Trophoblast cell (in vitro differentiated cells and primary cell): ENCODE data around the gene MYO1F.

Source experiments
- DNase-seq, 2 donors: peaks; one replicate each; pipeline ENCODE4 v3.0.0-alpha.2; 2016
- H2AFZ ChIP-seq: 2 replicates; pipeline ENCODE4 v1.6.1; 2013; ENCODE audit warnings: low read length, moderate library complexity, mild to moderate bottlenecking; ENCODE audit not compliant: insufficient read depth, poor library complexity
- H2AK5ac ChIP-seq: 2 replicates; pipeline ENCODE4 v1.6.1; 2013; ENCODE audit warnings: mild to moderate bottlenecking, low read length
- H2BK120ac ChIP-seq: 2 replicates; pipeline ENCODE4 v1.6.1; 2013; ENCODE audit warnings: low read length, mild to moderate bottlenecking, moderate library complexity; ENCODE audit not compliant: insufficient read depth, poor library complexity
- H2BK12ac ChIP-seq: 2 replicates; pipeline ENCODE4 v1.6.1; 2013; ENCODE audit warnings: mild to moderate bottlenecking, low read length, moderate library complexity
- H2BK5ac ChIP-seq: 2 replicates; pipeline ENCODE4 v1.6.1; 2013; ENCODE audit warnings: low read length, low read depth, moderate library complexity, mild to moderate bottlenecking; ENCODE audit not compliant: poor library complexity
- H3K14ac ChIP-seq: 2 replicates; pipeline ENCODE4 v1.6.1; 2013; ENCODE audit warnings: mild to moderate bottlenecking, low read length
- H3K18ac ChIP-seq: 2 replicates; pipeline ENCODE4 v1.6.1; 2013; ENCODE audit warnings: mild to moderate bottlenecking, low read length
- H3K23ac ChIP-seq: 2 replicates; pipeline ENCODE4 v1.6.1; 2013; ENCODE audit warnings: low read length
- H3K27ac ChIP-seq: 2 replicates; pipeline ENCODE4 v1.5.1; 2013; ENCODE audit warnings: low read depth, mild to moderate bottlenecking, inconsistent platforms, low read length, moderate library complexity
- H3K27me3 ChIP-seq: 2 replicates; pipeline ENCODE4 v1.6.1; 2013; ENCODE audit warnings: inconsistent platforms, mild to moderate bottlenecking, low read length, moderate library complexity; ENCODE audit not compliant: insufficient read depth
- H3K36me3 ChIP-seq, 2 experiments: 1 replicate in 1 of 2; 2 replicates in 1 of 2; pipeline ENCODE4 v1.6.1; 2013; ENCODE audit warnings: low read length in 2 of 2, mild to moderate bottlenecking in 2 of 2, moderate library complexity in 1 of 2; ENCODE audit not compliant: insufficient read depth in 2 of 2, control insufficient read depth in 1 of 2
- H3K4ac ChIP-seq: 2 replicates; pipeline ENCODE4 v1.6.1; 2013; ENCODE audit warnings: low read depth, mild to moderate bottlenecking, low read length, moderate library complexity
- H3K4me1 ChIP-seq, 2 experiments: 1 replicate in 1 of 2; 2 replicates in 1 of 2; pipeline ENCODE4 v1.6.1; 2013; ENCODE audit warnings: low read length in 2 of 2, mild to moderate bottlenecking in 2 of 2, moderate library complexity in 1 of 2; ENCODE audit not compliant: insufficient read depth in 2 of 2, control insufficient read depth in 1 of 2
- H3K4me2 ChIP-seq: 2 replicates; pipeline ENCODE4 v1.6.1; 2013; ENCODE audit warnings: inconsistent platforms, mild to moderate bottlenecking, low read length, moderate library complexity
- H3K4me3 ChIP-seq: 2 replicates; pipeline ENCODE4 v1.5.1; 2013; ENCODE audit warnings: mild to moderate bottlenecking, low read depth, low read length, inconsistent platforms
- H3K79me1 ChIP-seq: one replicate; pipeline ENCODE4 v1.6.1; 2013; ENCODE audit warnings: low read length
- H3K79me2 ChIP-seq: 2 replicates; pipeline ENCODE4 v1.6.1; 2013; ENCODE audit warnings: low read length, mild to moderate bottlenecking; ENCODE audit not compliant: control insufficient read depth, insufficient read depth, poor library complexity
- H3K9ac ChIP-seq: 2 replicates; pipeline ENCODE4 v1.6.1; 2013; ENCODE audit warnings: mild to moderate bottlenecking, low read length
- H3K9me3 ChIP-seq: 2 replicates; pipeline ENCODE4 v1.6.1; 2013; ENCODE audit warnings: low read depth, mild to moderate bottlenecking, control low read depth, inconsistent platforms, low read length; ENCODE audit not compliant: insufficient read depth
- H4K12ac ChIP-seq: 2 replicates; pipeline ENCODE4 v1.6.1; 2013; ENCODE audit warnings: low read depth, mild to moderate bottlenecking, low read length, moderate library complexity
- H4K8ac ChIP-seq: 2 replicates; pipeline ENCODE4 v1.6.1; 2013; ENCODE audit warnings: low read depth, mild to moderate bottlenecking, low read length, moderate library complexity
- H4K91ac ChIP-seq: one replicate; pipeline ENCODE4 v1.6.1; 2013; ENCODE audit warnings: low read depth, mild to moderate bottlenecking, low read length, moderate library complexity
- WGBS: extraction: QIAGEN DNeasy Blood & Tissue Kit; methylation state at CpG from one replicate; pipeline ENCODE4 v1.1.7; 2013; ENCODE audit warnings: missing lambda C conversion rate; ENCODE audit not compliant: insufficient read length, insufficient coverage; ENCODE audit errors: extremely low coverage; 5-methylcytosine and 5-hydroxymethylcytosine counted together

The MYO1F gene

DNA sequence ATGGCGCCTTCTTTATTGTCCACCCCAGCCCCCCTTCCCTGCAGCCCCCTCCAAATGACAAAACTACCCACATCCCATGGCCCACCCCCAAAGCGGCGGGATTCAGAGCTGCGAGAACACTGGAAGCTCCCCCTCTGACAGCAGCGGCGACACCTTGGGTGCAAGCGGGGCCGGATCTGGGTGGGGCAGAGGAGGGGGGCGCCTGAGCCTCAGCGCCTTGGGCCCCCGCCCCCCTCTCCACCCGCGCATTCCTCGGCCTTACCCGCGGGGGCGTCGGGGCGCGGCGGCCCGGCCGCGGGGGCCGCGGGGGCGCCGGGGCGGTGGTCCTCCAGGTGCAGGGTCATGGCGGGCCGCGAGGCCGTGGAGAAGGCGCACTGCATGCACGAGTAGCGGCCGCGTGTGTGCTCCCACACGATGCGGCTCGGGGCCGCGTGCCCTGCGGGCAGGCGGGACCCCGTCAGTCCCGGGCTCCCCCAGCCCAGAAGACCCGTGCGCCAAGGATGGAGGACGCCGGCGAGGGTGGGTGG is 66.6 kb downstream of the MYO1F start:
- no peak overlapping the region for H3K23ac ChIP-seq
- no peak overlapping the region for H3K27ac ChIP-seq
- H4K91ac ChIP-seq: no peak overlapping the region
- no peak overlapping the region for H3K4me2 ChIP-seq
- H4K12ac ChIP-seq: no peak overlapping the region
- H2BK120ac ChIP-seq: no peak overlapping the region
- H3K4ac ChIP-seq: no peak overlapping the region
- H4K8ac ChIP-seq: no peak overlapping the region
- no peak overlapping the region for H2BK5ac ChIP-seq
- no CpG with 5 or more reads among the region's 52 CpGs for WGBS
- H3K27me3 ChIP-seq: no peaks in the 10 kb centered on the region
- H2AK5ac ChIP-seq: no peak overlapping the region
- no peak for DNase-seq
- H3K14ac ChIP-seq: no peak overlapping the region
- no peak overlapping the region for H2BK12ac ChIP-seq
- H3K9ac ChIP-seq: no peak overlapping the region
- H3K36me3 ChIP-seq: peaks cover 11 to 12% of the 10 kb centered on the region in 2 experiments
- peaks cover 11% of the 10 kb centered on the region for H3K79me1 ChIP-seq
- no peak overlapping the region for H3K18ac ChIP-seq
- no peaks in the 10 kb centered on the region for H3K9me3 ChIP-seq
- H2AFZ ChIP-seq: no peak overlapping the region
- H3K4me3 ChIP-seq: no peak overlapping the region
- H3K79me2 ChIP-seq: peaks cover 7% of the 10 kb centered on the region
- peaks cover 10% of the 10 kb centered on the region in 2 experiments for H3K4me1 ChIP-seq

DNA sequence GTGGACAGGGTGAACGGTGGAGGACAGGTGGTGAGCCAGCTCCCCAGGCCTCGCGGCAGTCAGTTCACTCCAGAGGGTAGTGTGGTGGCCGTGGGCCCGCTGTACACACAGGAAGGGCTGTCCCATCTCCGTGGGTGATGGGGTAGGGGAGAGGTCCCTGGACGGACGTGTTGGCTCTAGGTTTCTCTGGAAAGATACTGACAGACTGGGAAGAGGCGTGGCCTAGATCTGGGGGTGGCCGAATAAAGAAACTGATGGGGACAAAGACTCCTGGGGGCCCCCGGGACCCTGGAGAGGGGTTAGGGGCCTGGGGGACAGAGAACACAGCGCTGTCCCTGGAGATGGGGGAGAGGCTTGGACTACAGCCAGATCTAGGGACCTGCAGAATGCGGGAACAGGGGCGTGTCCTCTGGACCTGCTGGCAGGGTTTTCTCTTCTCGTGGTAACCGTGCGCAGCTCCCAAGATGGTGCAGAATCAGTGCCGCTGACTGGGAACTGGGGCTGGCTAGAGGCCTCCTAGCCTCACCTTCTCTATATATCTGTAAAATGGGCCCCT is 70.8 kb downstream of the MYO1F start:
- DNase-seq: peak; percentile 24 to 66
- H3K14ac ChIP-seq: no peak overlapping the region
- peak overlapping the region; percentile 90 for H3K4me2 ChIP-seq
- no peak overlapping the region for H2BK12ac ChIP-seq
- H3K4ac ChIP-seq: no peak overlapping the region
- peaks cover 9 to 10% of the 10 kb centered on the region in 2 experiments for H3K36me3 ChIP-seq
- H3K79me1 ChIP-seq: no peaks in the 10 kb centered on the region
- H3K79me2 ChIP-seq: peaks cover 3% of the 10 kb centered on the region
- WGBS: no CpG with 5 or more reads among the region's 18 CpGs
- peaks cover 2 to 3% of the 10 kb centered on the region in 2 experiments for H3K4me1 ChIP-seq
- no peak overlapping the region for H4K91ac ChIP-seq
- H4K8ac ChIP-seq: peak overlapping the region; percentile 43
- H2BK5ac ChIP-seq: no peak overlapping the region
- H3K23ac ChIP-seq: no peak overlapping the region
- H3K27me3 ChIP-seq: no peaks in the 10 kb centered on the region
- no peaks in the 10 kb centered on the region for H3K9me3 ChIP-seq
- H2BK120ac ChIP-seq: no peak overlapping the region
- H4K12ac ChIP-seq: peak overlapping the region; percentile 64
- H2AFZ ChIP-seq: peak overlapping the region; percentile 83
- no peak overlapping the region for H3K9ac ChIP-seq
- no peak overlapping the region for H3K27ac ChIP-seq
- no peak overlapping the region for H3K18ac ChIP-seq
- H3K4me3 ChIP-seq: no peak overlapping the region
- H2AK5ac ChIP-seq: no peak overlapping the region

DNA sequence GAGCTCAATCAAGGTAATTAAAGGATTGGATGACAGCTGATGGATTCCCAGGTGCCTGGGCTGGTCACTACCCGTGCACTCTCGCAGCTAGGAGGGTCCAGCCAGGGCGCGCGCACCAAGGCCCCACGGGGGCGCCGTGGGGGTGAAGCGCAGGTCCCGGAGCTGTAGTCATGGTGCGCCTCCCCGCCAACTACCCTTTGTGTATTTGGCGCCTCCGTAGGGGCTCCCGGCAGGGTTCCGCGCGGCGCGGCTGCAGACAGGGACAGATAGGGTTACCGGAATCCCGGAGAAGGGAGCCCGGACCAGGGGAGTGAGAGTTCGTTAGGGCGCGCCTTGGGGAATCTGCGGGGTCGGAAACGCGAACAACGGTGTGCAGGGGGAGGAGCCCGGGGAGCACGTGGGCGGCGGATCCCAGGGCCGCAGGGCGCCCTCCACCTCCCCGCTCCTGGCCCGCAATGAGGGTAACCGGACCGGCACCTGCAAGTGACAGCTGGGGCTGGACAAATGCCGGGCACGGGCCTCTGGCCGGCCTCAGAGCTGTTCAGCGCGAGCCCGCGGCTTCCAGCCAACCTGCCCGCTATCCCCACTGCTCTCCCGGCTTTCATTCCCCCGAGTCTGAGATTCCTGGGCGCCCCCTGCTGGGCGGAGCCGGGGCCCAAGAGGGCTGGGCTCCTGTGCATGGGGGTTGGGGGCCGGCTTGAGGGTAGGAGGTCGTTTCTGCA is 71.4 kb downstream of the MYO1F start:
- H2BK120ac ChIP-seq: no peak overlapping the region
- peak overlapping the region; percentile 67 for H3K4me3 ChIP-seq
- WGBS: no CpG with 5 or more reads among the region's 56 CpGs
- no peak overlapping the region for H3K23ac ChIP-seq
- no peak overlapping the region for H3K4ac ChIP-seq
- H4K91ac ChIP-seq: no peak overlapping the region
- H3K9ac ChIP-seq: no peak overlapping the region
- H3K79me1 ChIP-seq: no peaks in the 10 kb centered on the region
- peak; percentile 69 to 72 for DNase-seq
- no peaks in the 10 kb centered on the region for H3K27me3 ChIP-seq
- no peak overlapping the region for H3K27ac ChIP-seq
- no peak overlapping the region for H3K18ac ChIP-seq
- no peak overlapping the region for H3K14ac ChIP-seq
- H2BK12ac ChIP-seq: no peak overlapping the region
- peaks cover 2 to 3% of the 10 kb centered on the region in 2 experiments for H3K36me3 ChIP-seq
- H3K9me3 ChIP-seq: no peaks in the 10 kb centered on the region
- peak overlapping the region; percentile 16 for H4K12ac ChIP-seq
- H3K79me2 ChIP-seq: peaks cover 3% of the 10 kb centered on the region
- H4K8ac ChIP-seq: peak overlapping the region; percentile 43
- peak overlapping the region; percentile 86 for H2AFZ ChIP-seq
- peaks cover 2 to 3% of the 10 kb centered on the region in 2 experiments for H3K4me1 ChIP-seq
- H2BK5ac ChIP-seq: no peak overlapping the region
- H3K4me2 ChIP-seq: peak overlapping the region; percentile 90
- no peak overlapping the region for H2AK5ac ChIP-seq

- Histone ChIP-seq H3K4me3 (no peak overlapping the region), H4K12ac (no peak overlapping the region), H3K9me3 (no peaks in the 10 kb centered on the region), H3K18ac (no peak overlapping the region), H3K9ac (no peak overlapping the region), H4K8ac (no peak overlapping the region), H3K36me3 (no peaks in the 10 kb centered on the region), H3K27ac (no peak overlapping the region), H2AK5ac (no peak overlapping the region), H2BK5ac (no peak overlapping the region), H3K14ac (no peak overlapping the region), H2BK12ac (no peak overlapping the region), H3K4me2 (no peak overlapping the region), H3K23ac (no peak overlapping the region), H2AFZ (no peak overlapping the region), H3K79me2 (peaks cover 3% of the 10 kb centered on the region), H3K4ac (no peak overlapping the region), H3K79me1 (no peaks in the 10 kb centered on the region), H4K91ac (no peak overlapping the region), H3K4me1 (peaks cover 2 to 3% of the 10 kb centered on the region in 2 experiments), H2BK120ac (no peak overlapping the region), H3K27me3 (no peaks in the 10 kb centered on the region)
- no CpG with 5 or more reads among the region's 6 CpGs for WGBS
- no peak for DNase-seq
Measured at GRCh38 chr19:8504919-8505318, 72.3 kb downstream of the MYO1F start.
